Adipocyte (in vitro differentiated cells): ENCODE results near the gene METTL17.

Experiments used
- DNase-seq: peaks from one replicate; pipeline ENCODE4 v3.0.0-alpha.2; 2015; ENCODE audit warnings: low read depth
- H3K27me3 ChIP-seq: replicated peaks from 2 replicates; pipeline ENCODE4 v1.7.0; 2013; ENCODE audit warnings: mild to moderate bottlenecking, low read length, moderate library complexity; ENCODE audit not compliant: control insufficient read depth, insufficient read depth
- H3K36me3 ChIP-seq: 2 replicates; pipeline ENCODE4 v1.7.0; 2013; ENCODE audit warnings: low read length, mild to moderate bottlenecking, moderate library complexity; ENCODE audit not compliant: control insufficient read depth, insufficient read depth, severe bottlenecking
- H3K4me1 ChIP-seq: 2 replicates; pipeline ENCODE4 v1.7.0; 2013; ENCODE audit warnings: mild to moderate bottlenecking, low read length, moderate library complexity; ENCODE audit not compliant: control insufficient read depth, insufficient read depth
- H3K4me3 ChIP-seq: 2 replicates; pipeline ENCODE4 v1.7.0; 2013; ENCODE audit warnings: mild to moderate bottlenecking, low read length, moderate library complexity
- H3K9ac ChIP-seq: 2 replicates; pipeline ENCODE4 v1.7.0; 2013; ENCODE audit warnings: mild to moderate bottlenecking, low read length, moderate library complexity
- H3K9me3 ChIP-seq: 2 replicates; pipeline ENCODE4 v1.7.0; 2013; ENCODE audit warnings: mild to moderate bottlenecking, low read length, moderate library complexity; ENCODE audit not compliant: control insufficient read depth

METTL17 gene

GRCh38 chr14:21026274-21026987 lies 36.7 kb downstream of the METTL17 start:
- Histone ChIP-seq H3K4me1 (peaks cover 3% of the 10 kb centered on the region), H3K9me3 (no peaks in the 10 kb centered on the region), H3K27me3 (peaks cover 39% of the 10 kb centered on the region), H3K4me3 (no peak overlapping the region), H3K36me3 (no peaks in the 10 kb centered on the region), H3K9ac (no peak overlapping the region)
- DNase-seq, result no peak

DNA sequence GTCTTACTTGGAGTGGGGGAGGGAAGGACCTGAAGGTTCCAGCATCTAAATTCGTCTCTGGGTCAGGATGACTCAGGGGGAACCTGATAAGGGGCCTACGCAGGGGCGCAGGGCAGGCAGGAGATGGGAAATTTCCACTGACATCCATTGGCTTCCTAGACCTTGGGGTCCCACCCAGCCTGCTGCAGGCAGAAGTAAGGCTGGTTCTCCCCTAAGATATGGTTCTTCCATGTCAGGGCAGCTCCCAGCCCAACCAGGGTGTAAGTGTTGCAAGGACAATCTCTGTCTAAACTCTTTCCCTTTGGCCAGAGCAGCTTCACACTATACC lies 37.2 kb downstream of the METTL17 start:
- no peak for DNase-seq
- Histone ChIP-seq H3K4me1 (peaks cover 3% of the 10 kb centered on the region), H3K9ac (no peak overlapping the region), H3K36me3 (no peaks in the 10 kb centered on the region), H3K4me3 (no peak overlapping the region), H3K27me3 (peaks cover 38% of the 10 kb centered on the region), H3K9me3 (no peaks in the 10 kb centered on the region)

- H3K36me3 ChIP-seq, result no peaks in the 10 kb centered on the region
- no peak within 1 kb of the TSS for H3K9ac ChIP-seq
- DNase-seq, result no peak
- H3K4me3 ChIP-seq, result no peak within 1 kb of the TSS
- H3K4me1 ChIP-seq, result no peaks in the 10 kb centered on the region
- H3K27me3 ChIP-seq, result peaks cover 34% of the 10 kb centered on the region
- no peaks in the 10 kb centered on the region for H3K9me3 ChIP-seq
These were observed 40.1 kb downstream of the METTL17 start, which contains the start of gene TPPP2 for GRCh38 chr14:21029917-21030316. TPPP2 (plus strand) TSS chr14:21030217; CDS start chr14:21030582, 365 bp downstream.

DNA sequence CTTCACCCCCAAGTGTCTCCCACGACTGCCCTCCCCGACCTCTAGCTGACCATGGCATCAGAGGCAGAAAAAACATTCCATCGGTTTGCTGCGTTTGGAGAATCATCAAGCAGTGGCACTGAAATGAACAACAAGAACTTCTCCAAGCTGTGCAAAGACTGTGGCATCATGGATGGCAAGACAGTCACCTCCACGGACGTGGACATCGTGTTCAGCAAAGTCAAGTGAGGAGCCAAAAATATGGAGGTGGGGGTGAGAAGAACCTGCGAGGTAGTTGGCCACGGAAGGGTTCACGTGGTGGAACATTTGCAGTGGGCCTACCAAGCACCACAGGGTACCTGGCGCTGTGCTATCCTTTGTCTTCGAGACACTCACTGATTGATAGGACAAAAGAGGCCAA lies 40.8 kb downstream of the METTL17 start:
- DNase-seq, result no peak
- Histone ChIP-seq H3K27me3 (peaks cover 32% of the 10 kb centered on the region), H3K9me3 (no peaks in the 10 kb centered on the region), H3K4me1 (no peaks in the 10 kb centered on the region), H3K9ac (no peak overlapping the region), H3K36me3 (no peaks in the 10 kb centered on the region), H3K4me3 (no peak overlapping the region)

- peaks cover 29% of the 10 kb centered on the region for H3K27me3 ChIP-seq
- DNase-seq, result no peak
- no peaks in the 10 kb centered on the region for H3K36me3 ChIP-seq
- no peak overlapping the region for H3K9ac ChIP-seq
- no peaks in the 10 kb centered on the region for H3K4me1 ChIP-seq
- no peaks in the 10 kb centered on the region for H3K9me3 ChIP-seq
- no peak overlapping the region for H3K4me3 ChIP-seq
These were observed 42.7 kb downstream of the METTL17 start for GRCh38 chr14:21032326-21033132.

DNA sequence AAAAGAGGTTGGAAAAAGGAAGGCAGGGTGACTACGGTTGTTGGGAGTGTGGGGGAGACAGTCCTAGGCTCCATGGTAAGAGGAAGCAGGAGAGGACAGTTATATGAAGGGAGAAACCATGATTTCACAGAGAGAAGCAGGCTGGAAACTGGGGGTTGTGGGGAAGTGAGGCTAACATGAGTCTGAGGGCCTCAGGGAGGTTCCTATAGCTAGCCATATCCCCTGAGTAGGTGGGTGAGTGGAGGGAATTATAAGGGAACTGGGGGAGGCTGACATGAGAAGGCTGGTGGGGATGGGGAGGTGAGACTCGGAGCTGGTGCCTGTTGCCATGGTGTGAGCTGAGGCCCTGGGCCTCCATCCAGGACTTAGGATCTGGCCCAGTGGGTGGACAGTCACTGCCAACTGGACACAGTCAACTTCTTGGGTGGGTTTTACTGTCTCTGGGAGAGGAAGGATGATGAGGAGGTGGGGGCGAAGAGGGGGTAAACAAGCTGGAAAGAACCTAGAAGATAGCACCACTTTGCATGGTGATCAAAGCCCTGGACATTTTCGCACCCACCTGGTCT lies 43.4 kb downstream of the METTL17 start:
- DNase-seq, result no peak
- H3K4me1 ChIP-seq, result no peaks in the 10 kb centered on the region
- no peaks in the 10 kb centered on the region for H3K9me3 ChIP-seq
- H3K9ac ChIP-seq, result no peak overlapping the region
- no peak overlapping the region for H3K4me3 ChIP-seq
- peaks cover 29% of the 10 kb centered on the region for H3K27me3 ChIP-seq
- H3K36me3 ChIP-seq, result no peaks in the 10 kb centered on the region

GRCh38 chr14:21034707-21035106 lies 44.9 kb downstream of the METTL17 start, which contains the start of gene RNASE13:
RNASE13 (minus strand) TSS chr14:21034807; CDS start chr14:21034288, 519 bp downstream.
- Histone ChIP-seq H3K4me3 (no peak within 1 kb of the TSS), H3K36me3 (no peaks in the 10 kb centered on the region), H3K9ac (no peak within 1 kb of the TSS), H3K27me3 (peaks cover 28% of the 10 kb centered on the region), H3K4me1 (peaks cover 14% of the 10 kb centered on the region), H3K9me3 (no peaks in the 10 kb centered on the region)
- DNase-seq, result no peak

DNA sequence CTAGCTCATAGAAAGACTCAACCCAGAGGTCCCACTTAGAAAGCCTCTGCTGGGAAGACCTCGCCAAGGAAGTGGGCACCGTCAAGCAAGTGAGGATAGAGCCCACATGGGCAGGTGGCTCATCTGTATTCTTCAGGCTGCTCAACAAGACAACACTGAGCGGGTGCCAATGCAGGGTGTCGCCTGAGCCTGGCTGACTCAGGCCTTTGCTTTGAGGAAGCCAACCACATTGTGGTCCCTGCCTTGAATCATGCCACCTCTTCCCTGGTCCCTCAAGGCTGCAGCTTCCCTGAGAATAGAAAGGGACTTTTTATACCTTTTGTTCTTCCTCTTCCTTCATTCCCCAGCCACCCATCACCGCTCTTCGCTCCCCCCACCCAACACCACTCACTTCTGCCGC lies 47.0 kb downstream of the METTL17 start:
- no peak overlapping the region for H3K4me3 ChIP-seq
- DNase-seq, result no peak
- no peaks in the 10 kb centered on the region for H3K9me3 ChIP-seq
- peaks cover 23% of the 10 kb centered on the region for H3K27me3 ChIP-seq
- no peaks in the 10 kb centered on the region for H3K36me3 ChIP-seq
- H3K9ac ChIP-seq, result no peak overlapping the region
- H3K4me1 ChIP-seq, result peaks cover 25% of the 10 kb centered on the region

DNA sequence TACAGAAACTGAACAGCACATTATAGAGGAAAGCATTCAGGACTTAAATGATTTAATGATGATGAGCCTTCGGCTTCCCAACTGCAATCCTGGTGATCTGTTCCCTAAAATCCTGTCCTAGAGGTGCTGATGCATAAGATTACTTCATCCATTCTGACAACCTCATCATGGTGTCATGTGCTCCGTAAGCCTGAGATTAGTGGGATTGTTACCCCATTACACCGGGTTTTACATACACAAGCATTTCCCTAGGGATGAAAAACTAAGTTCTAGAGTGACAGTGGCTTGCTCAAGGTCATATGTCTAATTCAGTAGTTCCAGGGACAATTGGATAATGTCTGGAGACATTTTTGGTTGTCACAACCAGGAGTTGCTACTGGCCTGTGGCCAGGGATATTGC lies 47.4 kb downstream of the METTL17 start:
- Histone ChIP-seq H3K9ac (no peak overlapping the region), H3K4me3 (no peak overlapping the region), H3K27me3 (peaks cover 19% of the 10 kb centered on the region), H3K9me3 (no peaks in the 10 kb centered on the region), H3K36me3 (no peaks in the 10 kb centered on the region), H3K4me1 (peaks cover 26% of the 10 kb centered on the region)
- DNase-seq, result no peak

DNA sequence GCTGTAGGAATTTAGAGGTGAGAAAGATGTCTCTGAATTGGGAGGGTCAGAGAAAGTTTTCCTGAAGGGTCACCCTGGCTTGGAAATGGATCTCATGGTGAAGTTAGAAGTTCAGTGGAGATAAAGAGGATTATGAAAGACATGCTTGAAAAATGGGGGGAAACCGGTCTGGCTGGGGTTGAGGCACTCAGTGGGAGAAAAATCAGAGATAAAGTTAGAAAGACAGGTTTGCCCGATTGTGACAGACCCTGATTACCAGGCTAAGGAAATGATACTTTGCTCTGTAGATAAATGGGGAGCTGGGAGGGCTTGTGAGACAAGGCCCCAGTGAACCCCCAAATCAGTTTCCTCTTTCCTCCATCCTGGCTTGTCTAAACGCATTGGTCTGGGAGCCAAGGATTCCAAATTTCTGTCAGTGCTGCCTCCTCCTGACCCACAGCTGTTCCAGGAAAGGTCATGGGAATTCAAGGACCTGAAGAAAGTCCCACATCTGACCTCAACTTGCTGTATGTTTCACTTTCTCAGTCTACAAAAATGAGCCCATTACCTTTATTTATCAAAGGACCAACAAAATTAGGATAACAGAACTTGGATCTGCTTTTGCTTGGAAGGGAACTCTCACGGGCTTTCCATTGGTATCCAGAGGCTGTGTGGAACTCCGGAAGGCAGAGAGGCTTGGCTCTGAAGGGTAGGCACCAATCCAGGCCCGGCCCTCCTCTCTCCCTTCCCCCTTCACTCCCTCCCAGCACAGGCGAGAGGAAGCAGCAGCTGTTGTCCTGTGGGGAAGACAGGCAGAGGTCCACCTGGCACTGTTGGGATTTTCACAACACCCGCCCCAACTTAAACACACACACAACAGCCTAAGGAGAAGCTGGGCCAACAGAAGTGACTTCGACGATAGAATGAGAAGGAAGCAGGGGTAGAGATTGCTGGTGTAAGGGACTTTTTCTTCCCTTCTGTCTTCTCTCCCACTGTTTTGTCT lies 49.0 kb downstream of the METTL17 start:
- H3K9ac ChIP-seq, result peak overlapping the region; percentile 50
- DNase-seq, result no peak
- no peaks in the 10 kb centered on the region for H3K36me3 ChIP-seq
- peaks cover 10% of the 10 kb centered on the region for H3K27me3 ChIP-seq
- no peak overlapping the region for H3K4me3 ChIP-seq
- H3K9me3 ChIP-seq, result no peaks in the 10 kb centered on the region
- H3K4me1 ChIP-seq, result peaks cover 39% of the 10 kb centered on the region
